IPS-11a (cell line): ENCODE data around the gene ARHGEF10L.

Source experiments
- H3K4me3 ChIP-seq: one replicate; pipeline ENCODE4 v1.5.1; 2013; ENCODE audit warnings: low read depth, low read length, control low read depth

ARHGEF10L gene

GRCh38 chr1:17672226-17672625 lies 132.7 kb downstream of the ARHGEF10L start:
- no peak overlapping the region for H3K4me3 ChIP-seq

- no peak overlapping the region for H3K4me3 ChIP-seq
These were observed 134.0 kb downstream of the ARHGEF10L start for GRCh38 chr1:17673329-17674072.

- no peak overlapping the region for H3K4me3 ChIP-seq
These were observed 135.4 kb downstream of the ARHGEF10L start for GRCh38 chr1:17674726-17675500.

- no peak overlapping the region for H3K4me3 ChIP-seq
These were observed 136.2 kb downstream of the ARHGEF10L start for GRCh38 chr1:17675744-17676143.

GRCh38 chr1:17676387-17677060 lies 137.0 kb downstream of the ARHGEF10L start:
- H3K4me3 ChIP-seq = no peak overlapping the region

- no peak overlapping the region for H3K4me3 ChIP-seq
These were observed 138.5 kb downstream of the ARHGEF10L start for GRCh38 chr1:17678011-17678410.

GRCh38 chr1:17679856-17680255 lies 140.4 kb downstream of the ARHGEF10L start:
- H3K4me3 ChIP-seq = no peak overlapping the region

GRCh38 chr1:17680308-17680707 lies 140.8 kb downstream of the ARHGEF10L start:
- H3K4me3 ChIP-seq = no peak overlapping the region

GRCh38 chr1:17682400-17682799 lies 142.9 kb downstream of the ARHGEF10L start:
- H3K4me3 ChIP-seq = no peak overlapping the region

- no peak overlapping the region for H3K4me3 ChIP-seq
These were observed 144.1 kb downstream of the ARHGEF10L start for GRCh38 chr1:17683598-17683997.

GRCh38 chr1:17684810-17685209 lies 145.3 kb downstream of the ARHGEF10L start:
- H3K4me3 ChIP-seq = no peak overlapping the region

GRCh38 chr1:17686258-17686657 lies 146.8 kb downstream of the ARHGEF10L start:
- H3K4me3 ChIP-seq = no peak overlapping the region

- H3K4me3 ChIP-seq = no peak overlapping the region
These were observed 147.6 kb downstream of the ARHGEF10L start for GRCh38 chr1:17687145-17687544.

GRCh38 chr1:17688217-17688810 lies 148.8 kb downstream of the ARHGEF10L start:
- no peak overlapping the region for H3K4me3 ChIP-seq

GRCh38 chr1:17689011-17689410 lies 149.5 kb downstream of the ARHGEF10L start:
- no peak overlapping the region for H3K4me3 ChIP-seq

- H3K4me3 ChIP-seq = no peak overlapping the region
These were observed 151.6 kb downstream of the ARHGEF10L start for GRCh38 chr1:17690906-17691634.

- no peak overlapping the region for H3K4me3 ChIP-seq
These were observed 153.1 kb downstream of the ARHGEF10L start for GRCh38 chr1:17692645-17693044.

GRCh38 chr1:17696417-17697301 lies 157.2 kb downstream of the ARHGEF10L start:
- no peak overlapping the region for H3K4me3 ChIP-seq

GRCh38 chr1:17697458-17697857 lies 158.0 kb downstream of the ARHGEF10L start:
- H3K4me3 ChIP-seq = no peak overlapping the region

GRCh38 chr1:17699581-17699980 lies 160.1 kb downstream of the ARHGEF10L start:
- no peak overlapping the region for H3K4me3 ChIP-seq
